T-helper 2 cell (primary cell): Measurements from ENCODE around the gene PHLDB2.
A peak's percentile ranks its signal among the peaks of the same experiment; 100 is the strongest.
"Not testable (repeated sequence)": the region's sequence is repeated elsewhere in the genome, so short reads cannot be mapped to it uniquely, and the experiment has no call there.

Source experiments
- DNase-seq, 5 experiments: peaks; one replicate each; pipeline versions ENCODE4 v3.0.0 to v3.0.0-alpha.2; 2012 to 2022
- total RNA-seq, 2 donors: gene quantifications; one replicate each; lab custom pipeline; 2026; lab: John Stamatoyannopoulos, UW

Gene PHLDB2
- 7.7 to 37.1 reads per million in 2 donors for total RNA-seq

- DNase-seq = peak; percentile 24 to 64 (median 34)
These were observed at the start of gene PHLDB2 for GRCh38 chr3:111859061-111859973. TSS of gene PHLDB2 (plus strand) at chr3:111859265. CDS start at chr3:111884078, 24,813 bp downstream.

- DNase-seq = no peak
These were observed 48.2 kb upstream of the PHLDB2 start for GRCh38 chr3:111810909-111811308.

GRCh38 chr3:111811811-111812210 lies 47.3 kb upstream of the PHLDB2 start:
- DNase-seq = no peak

- DNase-seq = no peak
These were observed 46.4 kb upstream of the PHLDB2 start for GRCh38 chr3:111812701-111813100.

- DNase-seq = no peak
These were observed 45.6 kb upstream of the PHLDB2 start for GRCh38 chr3:111813441-111813840.

- DNase-seq = no peak
These were observed 45.1 kb upstream of the PHLDB2 start for GRCh38 chr3:111813979-111814378.

GRCh38 chr3:111816771-111817170 lies 42.3 kb upstream of the PHLDB2 start:
- DNase-seq = not testable (repeated sequence)

- DNase-seq = no peak
These were observed 39.1 kb upstream of the PHLDB2 start for GRCh38 chr3:111819927-111820326.

- DNase-seq = no peak
These were observed 38.4 kb upstream of the PHLDB2 start for GRCh38 chr3:111820651-111821050.

GRCh38 chr3:111821891-111822290 lies 37.2 kb upstream of the PHLDB2 start:
- DNase-seq = no peak

- DNase-seq = no peak
These were observed 36.3 kb upstream of the PHLDB2 start for GRCh38 chr3:111822804-111823203.

GRCh38 chr3:111823341-111823855 lies 35.7 kb upstream of the PHLDB2 start:
- no peak for DNase-seq

- DNase-seq = no peak
These were observed 34.7 kb upstream of the PHLDB2 start for GRCh38 chr3:111824351-111824750.

GRCh38 chr3:111827871-111828270 lies 31.2 kb upstream of the PHLDB2 start:
- DNase-seq = no peak

- DNase-seq = no peak
These were observed 30.5 kb upstream of the PHLDB2 start for GRCh38 chr3:111828530-111828929.

- no peak for DNase-seq
These were observed 30.0 kb upstream of the PHLDB2 start for GRCh38 chr3:111829023-111829422.

GRCh38 chr3:111831840-111832239 lies 27.2 kb upstream of the PHLDB2 start:
- peak in 2 of 5 experiments; percentile 20 to 83 for DNase-seq

- no peak for DNase-seq
These were observed 22.0 kb upstream of the PHLDB2 start for GRCh38 chr3:111837112-111837511.

GRCh38 chr3:111838133-111838532 lies 20.9 kb upstream of the PHLDB2 start:
- DNase-seq = no peak

- no peak for DNase-seq
These were observed 13.0 kb upstream of the PHLDB2 start for GRCh38 chr3:111846039-111846438.

GRCh38 chr3:111846717-111847116 lies 12.3 kb upstream of the PHLDB2 start:
- no peak for DNase-seq

- no peak for DNase-seq
These were observed 10.8 kb upstream of the PHLDB2 start for GRCh38 chr3:111848283-111848682.

- DNase-seq = no peak
These were observed 10.3 kb upstream of the PHLDB2 start for GRCh38 chr3:111848778-111849177.

GRCh38 chr3:111850537-111850936 lies 8.5 kb upstream of the PHLDB2 start:
- DNase-seq = no peak
